BLaER1 (cell line): ENCODE data around the gene GRSF1.

Experiments
- H3K27ac ChIP-seq: shearing (Covaris generic); formaldehyde crosslinking; 2 replicates; pipeline ENCODE4 v1.8.1; 2022
- H3K27me3 ChIP-seq: shearing (Covaris generic); formaldehyde crosslinking; 2 replicates; pipeline ENCODE4 v1.8.1; 2022
- H3K36me3 ChIP-seq: shearing (Covaris generic); formaldehyde crosslinking; 2 replicates; pipeline ENCODE4 v1.8.1; 2022
- H3K4me1 ChIP-seq: shearing (Covaris generic); formaldehyde crosslinking; 2 replicates; pipeline ENCODE4 v1.8.1; 2022
- H3K4me2 ChIP-seq: shearing (Covaris generic); formaldehyde crosslinking; 2 replicates; pipeline ENCODE4 v1.8.1; 2022
- H3K4me3 ChIP-seq: shearing (Covaris generic); formaldehyde crosslinking; 2 replicates; pipeline ENCODE4 v1.8.1; 2022
- H3K9ac ChIP-seq: shearing (Covaris generic); formaldehyde crosslinking; 2 replicates; pipeline ENCODE4 v1.8.1; 2022
- H3K9me3 ChIP-seq: shearing (Covaris generic); formaldehyde crosslinking; 2 replicates; pipeline ENCODE4 v1.8.1; 2022
- H4K20me1 ChIP-seq: shearing (Covaris generic); formaldehyde crosslinking; 2 replicates; pipeline ENCODE4 v1.8.1; 2022
- Cebpa-rat ChIP-seq: shearing (Covaris generic); IDR thresholded peaks from 2 replicates; pipeline ENCODE4 v1.8.1; 2022

Gene GRSF1

DNA sequence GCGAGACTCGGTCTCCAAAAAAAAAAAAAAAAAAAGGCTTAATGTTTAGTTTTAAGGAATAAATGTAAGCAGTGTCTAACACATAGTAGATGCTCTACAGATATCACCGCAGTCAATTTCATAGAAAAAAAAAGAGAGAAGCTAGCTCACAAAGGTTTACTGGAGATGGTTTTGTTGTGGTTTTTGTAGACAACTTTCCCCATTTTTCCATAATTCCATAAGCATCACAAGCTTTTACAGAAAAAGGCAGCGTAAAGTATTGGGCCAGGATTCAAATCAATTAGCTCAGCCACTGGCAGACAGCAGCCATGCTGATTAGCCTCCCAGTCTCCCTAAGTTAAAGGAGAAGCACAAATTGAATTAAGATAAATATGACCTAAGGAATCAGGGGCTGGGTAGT lies 1.5 kb downstream of the GRSF1 start:
- H3K27ac ChIP-seq = peak overlapping the region; percentile 98
- H3K27me3 ChIP-seq = no peaks in the 10 kb centered on the region
- H3K36me3 ChIP-seq = peaks cover 37% of the 10 kb centered on the region
- H3K4me3 ChIP-seq = peak overlapping the region; percentile 92
- H3K4me1 ChIP-seq = peaks cover 34% of the 10 kb centered on the region
- peaks cover 60% of the 10 kb centered on the region for H4K20me1 ChIP-seq
- H3K9ac ChIP-seq = peak overlapping the region; percentile 98
- H3K9me3 ChIP-seq = no peaks in the 10 kb centered on the region
- H3K4me2 ChIP-seq = peak overlapping the region; percentile 97
- TF ChIP-seq Cebpa-rat = no peak

DNA sequence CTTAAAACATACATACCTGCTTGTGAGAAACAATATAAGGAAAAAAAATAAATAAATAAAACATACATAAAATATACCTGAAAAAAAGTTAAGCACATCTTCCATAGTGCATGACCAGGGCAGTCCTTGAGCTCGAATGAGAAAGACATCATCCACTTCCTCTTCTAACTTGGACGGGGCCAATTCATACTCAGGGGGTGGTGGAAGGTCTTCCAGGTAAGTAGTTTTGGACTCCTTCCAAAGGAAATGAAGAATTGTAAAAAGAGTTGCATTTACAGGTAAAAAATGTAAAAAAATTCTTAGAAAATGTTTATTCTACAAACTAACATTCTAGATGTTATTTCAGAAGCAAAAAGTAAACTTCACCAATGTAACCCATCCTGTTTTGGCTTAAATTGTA lies 3.6 kb downstream of the GRSF1 start:
- Histone ChIP-seq H3K4me1 (peaks cover 18% of the 10 kb centered on the region), H3K27ac (no peak overlapping the region), H3K4me3 (no peak overlapping the region), H3K4me2 (no peak overlapping the region), H4K20me1 (peaks cover 82% of the 10 kb centered on the region), H3K9me3 (no peaks in the 10 kb centered on the region), H3K9ac (no peak overlapping the region), H3K27me3 (no peaks in the 10 kb centered on the region), H3K36me3 (peaks cover 58% of the 10 kb centered on the region)
- TF ChIP-seq Cebpa-rat = no peak

DNA sequence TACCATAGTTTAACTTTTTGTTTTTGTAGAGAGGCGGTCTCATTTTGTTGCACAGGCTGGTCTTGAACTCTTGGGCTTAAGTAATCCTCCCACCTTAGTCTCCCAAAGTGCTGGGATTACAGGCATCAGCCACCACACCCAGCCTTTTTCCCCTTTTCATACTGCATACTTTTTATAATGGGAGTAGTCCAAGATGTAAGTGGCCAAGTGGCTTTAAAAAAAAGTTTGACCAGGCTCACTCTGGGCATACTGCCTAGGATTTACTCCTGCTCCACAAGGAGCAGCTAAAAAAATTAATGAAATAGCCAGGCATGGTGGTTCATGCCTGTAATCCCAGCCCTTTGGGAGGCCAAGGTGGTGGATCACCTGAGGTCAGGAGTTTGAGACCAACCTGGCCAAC lies 6.0 kb downstream of the GRSF1 start:
- Histone ChIP-seq H3K36me3 (peaks cover 82% of the 10 kb centered on the region), H3K4me3 (no peak overlapping the region), H4K20me1 (peaks cover 97% of the 10 kb centered on the region), H3K9ac (no peak overlapping the region), H3K27me3 (no peaks in the 10 kb centered on the region), H3K9me3 (no peaks in the 10 kb centered on the region), H3K4me1 (peaks cover 18% of the 10 kb centered on the region), H3K27ac (no peak overlapping the region), H3K4me2 (no peak overlapping the region)
- TF ChIP-seq Cebpa-rat = no peak

DNA sequence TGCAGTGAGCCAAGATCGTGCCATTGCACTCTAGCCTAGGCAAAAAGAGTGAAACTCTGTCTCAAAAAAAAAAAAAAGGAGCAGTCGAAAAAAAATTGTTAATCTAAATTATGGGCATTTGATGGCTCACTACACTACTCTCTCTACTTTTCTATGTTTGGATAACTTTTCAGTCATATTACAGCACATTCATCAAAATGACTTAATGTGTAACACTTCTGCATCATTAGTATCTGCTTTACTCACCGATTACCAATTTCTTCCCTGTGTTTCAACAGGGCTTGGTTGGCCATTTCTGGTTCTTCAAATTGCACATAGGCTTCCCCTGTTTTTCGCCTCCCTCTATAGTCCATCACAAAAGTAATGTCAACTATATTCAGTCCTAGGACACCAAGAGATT lies 8.4 kb downstream of the GRSF1 start:
- no peak overlapping the region for H3K9ac ChIP-seq
- H3K27me3 ChIP-seq = no peaks in the 10 kb centered on the region
- no peak for TF ChIP-seq Cebpa-rat
- peaks cover 97% of the 10 kb centered on the region for H3K36me3 ChIP-seq
- no peaks in the 10 kb centered on the region for H3K4me1 ChIP-seq
- H3K9me3 ChIP-seq = no peaks in the 10 kb centered on the region
- no peak overlapping the region for H3K4me3 ChIP-seq
- no peak overlapping the region for H3K27ac ChIP-seq
- H3K4me2 ChIP-seq = no peak overlapping the region
- peaks cover 87% of the 10 kb centered on the region for H4K20me1 ChIP-seq

- Histone ChIP-seq H3K9me3 (no peaks in the 10 kb centered on the region), H3K9ac (no peak overlapping the region), H3K4me2 (no peak overlapping the region), H3K27ac (no peak overlapping the region), H3K36me3 (peaks cover 98% of the 10 kb centered on the region), H3K27me3 (no peaks in the 10 kb centered on the region), H3K4me1 (no peaks in the 10 kb centered on the region), H4K20me1 (peaks cover 83% of the 10 kb centered on the region), H3K4me3 (no peak overlapping the region)
- no peak for TF ChIP-seq Cebpa-rat
Observed at GRCh38 chr4:70830054-70830453, 9.6 kb downstream of the GRSF1 start.

- no peak for TF ChIP-seq Cebpa-rat
- Histone ChIP-seq H4K20me1 (peaks cover 77% of the 10 kb centered on the region), H3K9ac (no peak overlapping the region), H3K4me3 (no peak overlapping the region), H3K27ac (no peak overlapping the region), H3K4me2 (no peak overlapping the region), H3K27me3 (no peaks in the 10 kb centered on the region), H3K9me3 (no peaks in the 10 kb centered on the region), H3K4me1 (no peaks in the 10 kb centered on the region), H3K36me3 (peaks cover 98% of the 10 kb centered on the region)
Observed at GRCh38 chr4:70829492-70829891, 10.2 kb downstream of the GRSF1 start.

DNA sequence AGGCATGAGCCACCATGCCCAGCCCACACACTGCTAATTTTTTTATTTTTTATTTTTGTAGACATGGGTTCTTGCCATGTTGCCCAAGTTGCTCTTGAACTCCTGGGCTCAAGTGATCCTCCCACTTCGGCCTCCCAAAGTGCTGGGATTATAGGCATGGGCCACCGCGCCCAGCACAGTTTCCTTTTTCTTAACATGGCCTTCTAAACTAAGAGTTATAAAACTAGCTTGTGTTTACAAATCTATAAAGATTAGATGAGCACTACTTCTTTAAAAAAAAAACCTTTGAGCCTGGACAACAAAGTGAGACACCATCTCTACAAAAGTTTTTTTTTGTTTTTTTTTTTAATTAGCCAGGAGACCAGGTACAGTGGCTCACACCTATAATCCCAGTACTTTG lies 10.7 kb downstream of the GRSF1 start:
- no peaks in the 10 kb centered on the region for H3K27me3 ChIP-seq
- peaks cover 72% of the 10 kb centered on the region for H4K20me1 ChIP-seq
- TF ChIP-seq Cebpa-rat = no peak
- H3K9me3 ChIP-seq = no peaks in the 10 kb centered on the region
- H3K4me3 ChIP-seq = no peak overlapping the region
- H3K27ac ChIP-seq = no peak overlapping the region
- H3K9ac ChIP-seq = no peak overlapping the region
- H3K36me3 ChIP-seq = peaks cover 98% of the 10 kb centered on the region
- H3K4me1 ChIP-seq = no peaks in the 10 kb centered on the region
- no peak overlapping the region for H3K4me2 ChIP-seq

- Histone ChIP-seq H3K36me3 (peaks cover 86% of the 10 kb centered on the region), H3K27ac (no peak overlapping the region), H3K4me2 (peak overlapping the region; percentile 41), H3K9me3 (no peaks in the 10 kb centered on the region), H3K9ac (no peak overlapping the region), H3K4me1 (peaks cover 26% of the 10 kb centered on the region), H3K4me3 (no peak overlapping the region), H4K20me1 (peaks cover 44% of the 10 kb centered on the region), H3K27me3 (no peaks in the 10 kb centered on the region)
- no peak for TF ChIP-seq Cebpa-rat
Observed at GRCh38 chr4:70818921-70819320, 20.8 kb downstream of the GRSF1 start.

DNA sequence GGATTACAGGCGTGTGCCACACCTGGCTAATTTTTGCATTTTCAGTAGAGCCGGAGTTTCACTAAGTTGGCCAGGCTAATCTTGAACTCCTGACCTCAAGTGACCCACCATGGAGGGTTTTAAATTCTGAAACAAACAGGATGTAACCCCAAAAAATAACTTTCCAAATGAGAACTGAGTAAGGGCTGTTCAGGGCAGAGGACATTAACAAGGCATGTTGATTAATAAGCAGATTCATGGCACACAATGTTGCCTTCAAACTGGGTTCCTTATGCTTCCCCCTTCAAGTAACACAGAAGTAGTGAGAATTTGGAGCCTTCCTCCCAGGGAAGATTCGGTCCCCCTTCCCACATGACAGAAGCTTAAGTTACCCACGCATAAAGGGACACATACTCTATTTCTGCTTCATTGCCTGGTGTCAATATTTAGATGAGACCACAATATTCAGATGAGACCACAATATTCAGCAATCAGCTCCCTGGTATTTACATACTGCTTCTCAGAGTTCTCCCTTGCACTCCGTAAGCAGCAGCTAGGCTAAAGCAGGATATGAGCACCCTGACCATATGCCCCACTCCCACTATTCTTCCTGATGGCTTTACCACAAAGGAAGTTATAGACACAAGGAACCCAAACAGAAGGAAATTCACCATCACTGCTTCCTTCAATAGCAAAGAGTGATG lies 21.4 kb downstream of the GRSF1 start:
- H3K4me2 ChIP-seq = peak overlapping the region; percentile 41
- H3K4me3 ChIP-seq = no peak overlapping the region
- no peaks in the 10 kb centered on the region for H3K27me3 ChIP-seq
- H3K36me3 ChIP-seq = peaks cover 81% of the 10 kb centered on the region
- H4K20me1 ChIP-seq = peaks cover 44% of the 10 kb centered on the region
- no peak overlapping the region for H3K27ac ChIP-seq
- H3K9ac ChIP-seq = no peak overlapping the region
- peaks cover 26% of the 10 kb centered on the region for H3K4me1 ChIP-seq
- no peaks in the 10 kb centered on the region for H3K9me3 ChIP-seq
- TF ChIP-seq Cebpa-rat = no peak

DNA sequence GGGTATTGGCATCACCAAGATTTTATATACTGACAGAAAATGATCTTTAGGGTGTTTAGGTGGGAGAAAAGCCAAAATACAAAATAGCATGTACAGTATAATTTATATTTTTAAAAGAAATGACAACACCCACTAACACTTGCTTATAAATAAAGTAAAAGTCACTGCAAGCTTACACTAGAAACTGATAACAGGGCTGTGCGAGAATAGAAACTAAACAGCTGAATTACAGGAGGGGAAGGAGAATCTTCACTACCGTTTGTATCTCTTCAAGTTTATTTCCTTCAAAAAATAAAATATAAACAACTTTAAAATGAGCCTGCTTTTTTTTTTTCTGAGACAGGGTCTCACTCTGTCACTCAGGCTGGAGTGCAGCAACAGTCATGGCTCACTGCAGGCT lies 22.8 kb downstream of the GRSF1 start:
- H3K27me3 ChIP-seq = no peaks in the 10 kb centered on the region
- no peak overlapping the region for H3K27ac ChIP-seq
- no peak overlapping the region for H3K4me2 ChIP-seq
- no peak for TF ChIP-seq Cebpa-rat
- H3K9ac ChIP-seq = no peak overlapping the region
- no peak overlapping the region for H3K4me3 ChIP-seq
- peaks cover 31% of the 10 kb centered on the region for H4K20me1 ChIP-seq
- no peaks in the 10 kb centered on the region for H3K9me3 ChIP-seq
- H3K4me1 ChIP-seq = peaks cover 26% of the 10 kb centered on the region
- peaks cover 67% of the 10 kb centered on the region for H3K36me3 ChIP-seq

DNA sequence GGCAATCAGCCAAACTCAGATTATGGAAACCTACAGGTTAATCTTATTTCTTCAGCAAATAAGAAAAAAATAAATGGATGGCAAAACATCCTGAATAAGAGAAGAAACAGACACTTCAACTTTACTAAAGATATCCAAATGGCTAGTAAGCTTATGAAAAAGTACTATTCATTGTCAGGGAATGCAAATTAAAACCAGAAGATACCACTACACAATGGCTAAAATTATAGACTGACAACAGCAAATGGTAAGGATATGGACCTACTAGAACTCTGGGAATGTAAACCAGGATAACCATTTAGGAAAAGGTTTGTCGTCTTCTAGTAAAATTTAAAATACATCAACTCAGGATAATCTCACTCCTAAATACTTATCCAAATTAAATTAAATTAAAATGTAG lies 24.3 kb downstream of the GRSF1 start:
- Histone ChIP-seq H3K9ac (no peak overlapping the region), H4K20me1 (peaks cover 31% of the 10 kb centered on the region), H3K27ac (no peak overlapping the region), H3K36me3 (peaks cover 52% of the 10 kb centered on the region), H3K4me1 (peaks cover 26% of the 10 kb centered on the region), H3K9me3 (no peaks in the 10 kb centered on the region), H3K4me3 (no peak overlapping the region), H3K4me2 (no peak overlapping the region), H3K27me3 (no peaks in the 10 kb centered on the region)
- no peak for TF ChIP-seq Cebpa-rat
